Measurements from ENCODE around the gene CA5A.
A peak's percentile ranks its signal among the peaks of the same experiment; 100 is the strongest.

Gene CA5A

GRCh38 chr16:87965417-87965816 is 29.1 kb upstream of the CA5A start:
- DNase-seq = no peak
- intact Hi-C loops (cut with DNase I) = no loop called here

- DNase-seq = no peak
- intact Hi-C loops (cut with DNase I) = no loop called here
Measured at GRCh38 chr16:87964049-87964659, 27.8 kb upstream of the CA5A start.

GRCh38 chr16:87963400-87963799 is 27.1 kb upstream of the CA5A start:
- no peak for DNase-seq
- intact Hi-C loops (cut with DNase I) = no loop called here

GRCh38 chr16:87961623-87962022 is 25.3 kb upstream of the CA5A start:
- intact Hi-C loops (cut with DNase I) = no loop called here
- no peak for DNase-seq

- DNase-seq = no peak
- intact Hi-C loops (cut with DNase I) = no loop called here
Measured at GRCh38 chr16:87960852-87961251, 24.5 kb upstream of the CA5A start.

- intact Hi-C loops (cut with DNase I) = no loop called here
- DNase-seq = no peak
Measured at GRCh38 chr16:87960296-87960695, 24.0 kb upstream of the CA5A start.

GRCh38 chr16:87959391-87959990 is 23.2 kb upstream of the CA5A start:
- intact Hi-C loops (cut with DNase I) = no loop called here
- no peak for DNase-seq

- intact Hi-C loops (cut with DNase I) = no loop called here
- no peak for DNase-seq
Measured at GRCh38 chr16:87958632-87959031, 22.3 kb upstream of the CA5A start.

GRCh38 chr16:87957296-87958094 is 21.2 kb upstream of the CA5A start:
- intact Hi-C loops (cut with DNase I) = no loop called here
- DNase-seq = no peak

GRCh38 chr16:87956365-87957231 is 20.3 kb upstream of the CA5A start:
- intact Hi-C loops (cut with DNase I) = no loop called here
- peak in 9 of 42 donors; percentile 21 to 49 (median 36) for DNase-seq

- intact Hi-C loops (cut with DNase I) = no loop called here
- no peak for DNase-seq
Measured at GRCh38 chr16:87956098-87956364, 19.7 kb upstream of the CA5A start.

GRCh38 chr16:87955302-87956097 is 19.2 kb upstream of the CA5A start:
- intact Hi-C loops (cut with DNase I) = no loop called here
- no peak for DNase-seq

- intact Hi-C loops (cut with DNase I) = no loop called here
- no peak for DNase-seq
Measured at GRCh38 chr16:87954826-87955225, 18.5 kb upstream of the CA5A start.

GRCh38 chr16:87954361-87954760 is 18.0 kb upstream of the CA5A start:
- intact Hi-C loops (cut with DNase I) = no loop called here
- peak in 7 of 42 donors; percentile 16 to 50 (median 34) for DNase-seq

- no peak for DNase-seq
- intact Hi-C loops (cut with DNase I) = no loop called here
Measured at GRCh38 chr16:87953308-87954215, 17.2 kb upstream of the CA5A start.

GRCh38 chr16:87952751-87953150 is 16.4 kb upstream of the CA5A start:
- intact Hi-C loops (cut with DNase I) = no loop called here

GRCh38 chr16:87951552-87952538 is 15.5 kb upstream of the CA5A start:
- DNase-seq = peak in 9 of 42 donors; percentile 17 to 55 (median 30)

More at GRCh38 chr16:87952751-87953150, 16.4 kb upstream of the CA5A start:
- no peak for DNase-seq

More at GRCh38 chr16:87951552-87952538, 15.5 kb upstream of the CA5A start:
- intact Hi-C loops (cut with DNase I) = no loop called here

All from head of caudate nucleus (tissue), 42 donors.